WTC11 (cell line): ENCODE results near the gene RASA4.
"Not testable (repeated sequence)": the region's sequence is repeated elsewhere in the genome, so short reads cannot be mapped to it uniquely, and the experiment has no call there.

Source experiments
- ATF1 ChIP-seq: sonication (generic); formaldehyde crosslinking; IDR thresholded peaks from 2 replicates; pipeline ENCODE4 v1.8.1; 2023; ENCODE audit warnings: mild to moderate bottlenecking, moderate library complexity, missing genetic modification reagents
- ATF3 ChIP-seq: sonication (generic); formaldehyde crosslinking; conservative IDR thresholded peaks from 2 replicates; pipeline ENCODE4 v1.8.1; 2022; ENCODE audit warnings: mild to moderate bottlenecking, missing genetic modification reagents
- CTCF ChIP-seq: fragments of 200-600 bp; IDR thresholded peaks from 2 replicates; pipeline ENCODE4 v1.8.0; 2022; ENCODE audit warnings: antibody characterized with exemption
- E2F1 ChIP-seq: sonication (generic); formaldehyde crosslinking; IDR thresholded peaks from 2 replicates; pipeline ENCODE4 v1.8.0; 2022; ENCODE audit warnings: mild to moderate bottlenecking, missing genetic modification reagents
- HMGA2 ChIP-seq: fragments of 250-450 bp; sonication (Bioruptor Pico); IDR thresholded peaks from 2 replicates; pipeline ENCODE4 v1.4.0; 2021; ENCODE audit warnings: mild to moderate bottlenecking, moderate library complexity
- KAT7 ChIP-seq: sonication (generic); formaldehyde crosslinking; IDR thresholded peaks from 2 replicates; pipeline ENCODE4 v1.8.1; 2023; ENCODE audit warnings: missing genetic modification reagents, mild to moderate bottlenecking, borderline replicate concordance
- NFYB ChIP-seq: sonication (generic); formaldehyde crosslinking; conservative IDR thresholded peaks from 2 replicates; pipeline ENCODE4 v1.8.0; 2022; ENCODE audit warnings: low read depth, missing genetic modification reagents
- ZNF232 ChIP-seq: sonication (generic); formaldehyde crosslinking; IDR thresholded peaks from 2 replicates; pipeline ENCODE4 v1.8.0; 2022; ENCODE audit warnings: mild to moderate bottlenecking, missing genetic modification reagents
- ZNF512 ChIP-seq: sonication (generic); formaldehyde crosslinking; IDR thresholded peaks from 2 replicates; pipeline ENCODE4 v1.8.1; 2022; ENCODE audit warnings: missing genetic modification reagents, borderline replicate concordance
- TF ChIP-seq, protein P1 (sequence below): sonication (generic); formaldehyde crosslinking; IDR thresholded peaks from 2 replicates; pipeline ENCODE4 v1.8.1; 2022; ENCODE audit warnings: low read depth, missing genetic modification reagents, borderline replicate concordance
- TF ChIP-seq, protein P2 (sequence below): sonication (generic); formaldehyde crosslinking; IDR thresholded peaks from 2 replicates; pipeline ENCODE4 v1.8.0; 2022; ENCODE audit warnings: mild to moderate bottlenecking, missing genetic modification reagents
- TF ChIP-seq, protein P3 (sequence below): sonication (generic); formaldehyde crosslinking; IDR thresholded peaks from 2 replicates; pipeline ENCODE4 v1.8.1; 2022; ENCODE audit warnings: mild to moderate bottlenecking, missing genetic modification reagents, moderate library complexity, borderline replicate concordance
- TF ChIP-seq, protein P4 (sequence below): fragments of 250-450 bp; sonication (Bioruptor Pico); conservative IDR thresholded peaks from 2 replicates; pipeline ENCODE4 v1.9.0; 2021; ENCODE audit warnings: mild to moderate bottlenecking

- TF ChIP-seq ZNF232 (CRISPR knock-in tag); HMGA2 (CRISPR knock-in tag); CTCF; E2F1 (CRISPR knock-in tag); ATF1 (CRISPR knock-in tag); NFYB (CRISPR knock-in tag); KAT7 (CRISPR knock-in tag); ATF3; ZNF512 (CRISPR knock-in tag): not testable (repeated sequence)
- TF ChIP-seq, protein P1, sequence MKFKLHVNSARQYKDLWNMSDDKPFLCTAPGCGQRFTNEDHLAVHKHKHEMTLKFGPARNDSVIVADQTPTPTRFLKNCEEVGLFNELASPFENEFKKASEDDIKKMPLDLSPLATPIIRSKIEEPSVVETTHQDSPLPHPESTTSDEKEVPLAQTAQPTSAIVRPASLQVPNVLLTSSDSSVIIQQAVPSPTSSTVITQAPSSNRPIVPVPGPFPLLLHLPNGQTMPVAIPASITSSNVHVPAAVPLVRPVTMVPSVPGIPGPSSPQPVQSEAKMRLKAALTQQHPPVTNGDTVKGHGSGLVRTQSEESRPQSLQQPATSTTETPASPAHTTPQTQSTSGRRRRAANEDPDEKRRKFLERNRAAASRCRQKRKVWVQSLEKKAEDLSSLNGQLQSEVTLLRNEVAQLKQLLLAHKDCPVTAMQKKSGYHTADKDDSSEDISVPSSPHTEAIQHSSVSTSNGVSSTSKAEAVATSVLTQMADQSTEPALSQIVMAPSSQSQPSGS: not testable (repeated sequence)
- TF ChIP-seq, protein P2, sequence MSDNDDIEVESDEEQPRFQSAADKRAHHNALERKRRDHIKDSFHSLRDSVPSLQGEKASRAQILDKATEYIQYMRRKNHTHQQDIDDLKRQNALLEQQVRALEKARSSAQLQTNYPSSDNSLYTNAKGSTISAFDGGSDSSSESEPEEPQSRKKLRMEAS (CRISPR knock-in tag): not testable (repeated sequence)
- TF ChIP-seq, protein P3, sequence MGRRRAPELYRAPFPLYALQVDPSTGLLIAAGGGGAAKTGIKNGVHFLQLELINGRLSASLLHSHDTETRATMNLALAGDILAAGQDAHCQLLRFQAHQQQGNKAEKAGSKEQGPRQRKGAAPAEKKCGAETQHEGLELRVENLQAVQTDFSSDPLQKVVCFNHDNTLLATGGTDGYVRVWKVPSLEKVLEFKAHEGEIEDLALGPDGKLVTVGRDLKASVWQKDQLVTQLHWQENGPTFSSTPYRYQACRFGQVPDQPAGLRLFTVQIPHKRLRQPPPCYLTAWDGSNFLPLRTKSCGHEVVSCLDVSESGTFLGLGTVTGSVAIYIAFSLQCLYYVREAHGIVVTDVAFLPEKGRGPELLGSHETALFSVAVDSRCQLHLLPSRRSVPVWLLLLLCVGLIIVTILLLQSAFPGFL: not testable (repeated sequence)
- TF ChIP-seq, protein P4, sequence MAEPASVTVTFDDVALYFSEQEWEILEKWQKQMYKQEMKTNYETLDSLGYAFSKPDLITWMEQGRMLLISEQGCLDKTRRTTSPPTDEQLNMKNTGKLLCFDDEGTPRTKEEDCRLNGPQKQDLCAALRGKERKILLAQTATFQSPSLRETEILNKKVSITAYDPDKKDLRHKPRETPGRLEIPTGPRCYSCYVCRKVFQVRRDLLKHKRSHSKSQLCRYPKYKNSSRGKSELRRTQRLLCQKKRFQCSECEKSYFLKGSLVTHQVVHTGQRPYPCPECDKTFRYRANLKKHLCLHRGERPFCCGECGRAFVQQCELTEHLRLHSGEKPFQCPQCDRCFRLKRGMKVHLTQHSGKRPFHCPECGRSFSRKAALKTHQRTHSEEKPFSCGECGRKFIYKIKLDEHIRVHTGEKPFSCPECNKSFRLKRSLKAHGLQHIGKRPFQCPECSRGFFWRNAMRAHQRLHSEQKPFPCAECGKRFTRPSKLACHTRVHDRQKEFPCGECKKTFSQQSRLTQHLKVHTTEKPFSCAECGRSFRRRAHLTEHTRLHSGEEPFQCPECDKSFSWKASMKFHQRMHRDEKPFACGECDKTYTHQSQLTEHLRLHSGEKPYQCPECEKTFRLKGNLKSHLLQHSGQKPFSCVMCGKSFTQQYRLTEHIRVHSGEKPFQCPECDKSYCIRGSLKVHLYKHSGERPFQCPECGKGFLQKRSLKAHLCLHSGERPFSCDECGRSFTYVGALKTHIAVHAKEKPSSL (CRISPR knock-in tag): not testable (repeated sequence)
Observed at GRCh38 chr7:102643404-102643803, 26.8 kb upstream of the RASA4 start.
